Peyer's patch (tissue), 4 donors: ENCODE results near the gene GGCT.

Source experiments
- POLR2A ChIP-seq, 2 donors: fragments of 450-650 bp; IDR thresholded peaks; one replicate each; pipeline ENCODE4 v1.5.1; 2017; ENCODE audit warnings: antibody characterized with exemption in 2 of 2, mild to moderate bottlenecking in 2 of 2, moderate library complexity in 2 of 2
- TF ChIP-seq, protein P1 (sequence below), 6 experiments: fragments of 450-650 bp in 4 of 6; fragments of 200-600 bp in 2 of 6; sonication (generic) in 1 of 6; IDR thresholded peaks; one replicate each; pipeline ENCODE4 v1.5.1; 2017 to 2019; ENCODE audit warnings: antibody characterized with exemption in 6 of 6, mild to moderate bottlenecking in 3 of 6, moderate library complexity in 1 of 6

DNA sequence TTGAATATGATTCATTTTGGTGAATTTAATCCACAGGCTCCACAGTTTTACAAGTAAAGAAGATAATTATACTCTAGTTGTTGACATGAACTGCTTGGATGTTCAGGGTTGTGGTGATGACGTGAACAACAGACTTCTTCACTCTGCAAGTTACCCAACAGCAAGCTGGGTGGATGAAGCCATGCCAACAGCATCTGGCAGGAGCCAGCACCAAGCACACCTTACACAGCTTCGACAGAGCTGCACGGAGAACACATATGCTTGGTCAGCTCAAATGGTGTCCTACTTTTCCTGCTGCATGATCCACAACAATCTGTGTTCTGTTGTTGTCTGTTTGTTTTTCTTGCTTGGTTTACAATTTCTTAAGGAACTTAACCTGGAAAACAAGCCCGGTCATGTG, 35.8 kb downstream of the GGCT start:
- TF ChIP-seq, protein P1, sequence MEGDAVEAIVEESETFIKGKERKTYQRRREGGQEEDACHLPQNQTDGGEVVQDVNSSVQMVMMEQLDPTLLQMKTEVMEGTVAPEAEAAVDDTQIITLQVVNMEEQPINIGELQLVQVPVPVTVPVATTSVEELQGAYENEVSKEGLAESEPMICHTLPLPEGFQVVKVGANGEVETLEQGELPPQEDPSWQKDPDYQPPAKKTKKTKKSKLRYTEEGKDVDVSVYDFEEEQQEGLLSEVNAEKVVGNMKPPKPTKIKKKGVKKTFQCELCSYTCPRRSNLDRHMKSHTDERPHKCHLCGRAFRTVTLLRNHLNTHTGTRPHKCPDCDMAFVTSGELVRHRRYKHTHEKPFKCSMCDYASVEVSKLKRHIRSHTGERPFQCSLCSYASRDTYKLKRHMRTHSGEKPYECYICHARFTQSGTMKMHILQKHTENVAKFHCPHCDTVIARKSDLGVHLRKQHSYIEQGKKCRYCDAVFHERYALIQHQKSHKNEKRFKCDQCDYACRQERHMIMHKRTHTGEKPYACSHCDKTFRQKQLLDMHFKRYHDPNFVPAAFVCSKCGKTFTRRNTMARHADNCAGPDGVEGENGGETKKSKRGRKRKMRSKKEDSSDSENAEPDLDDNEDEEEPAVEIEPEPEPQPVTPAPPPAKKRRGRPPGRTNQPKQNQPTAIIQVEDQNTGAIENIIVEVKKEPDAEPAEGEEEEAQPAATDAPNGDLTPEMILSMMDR (IDR thresholded peaks at IDR 0.05): no peak
- no peak for TF ChIP-seq POLR2A (IDR thresholded peaks at IDR 0.05)
